ENCODE measurements around the gene NR2F1-AS1. TPM values are rescaled to one million over a fixed set of nuclear protein-coding genes. Genes with fewer than 3 reads are reported as not detected.
A peak's percentile ranks its signal among the peaks of the same experiment; 100 is the strongest.

NR2F1-AS1 gene
- total RNA-seq, 1 experiment from 2014 or later: 24.1 TPM

GRCh38 chr5:93371893-93372292 lies 209.1 kb downstream of the NR2F1-AS1 start:
- intact Hi-C loops (cut with micrococcal nuclease): no loop called here
- POLR2A ChIA-PET (ENCODE audit: unreplicated experiment): no interaction called here
- Histone ChIP-seq H3K9me2 (replicated peaks; ENCODE audit: low read length) (no peaks in the 10 kb centered on the region), H2AFZ (ENCODE audit: low read length) (no peak overlapping the region), H3K4me1 (ENCODE audit: insufficient read depth, low read length) (no peaks in the 10 kb centered on the region), H3K79me2 (ENCODE audit: low read length) (no peaks in the 10 kb centered on the region), H4K20me1 (ENCODE audit: low read length) (no peaks in the 10 kb centered on the region), H3K36me3 (ENCODE audit: low read depth, low read length) (no peaks in the 10 kb centered on the region), H3K27me3 (ENCODE audit: low read length) (no peaks in the 10 kb centered on the region), H3K9ac (ENCODE audit: low read length) (no peak overlapping the region), H3K9me3 (ENCODE audit: low read length) (no peaks in the 10 kb centered on the region), H3F3A (ENCODE audit: low read length, unreplicated experiment) (no peaks in the 10 kb centered on the region), H3K27ac (ENCODE audit: low read length) (no peak overlapping the region), H3K4me3 (ENCODE audit: low read length) (no peak overlapping the region), H3K4me2 (ENCODE audit: low read length) (no peak overlapping the region)
- CTCF ChIA-PET: no interaction called here
- BruUV-seq (replicated peaks): no TSS peak
- TF ChIP-seq CTCF (conservative IDR thresholded peaks at IDR 0.05; ENCODE audit: low read depth, low read length): no peak
- TF ChIP-seq EZH2 (IDR thresholded peaks at IDR 0.05; ENCODE audit: low read length, unreplicated experiment): no peak
- no peak for TF ChIP-seq EZH2phosphoT487 (IDR thresholded peaks at IDR 0.05; ENCODE audit: borderline replicate concordance, low read length)
- DNase-seq (no peak), ATAC-seq (no peak)

DNA sequence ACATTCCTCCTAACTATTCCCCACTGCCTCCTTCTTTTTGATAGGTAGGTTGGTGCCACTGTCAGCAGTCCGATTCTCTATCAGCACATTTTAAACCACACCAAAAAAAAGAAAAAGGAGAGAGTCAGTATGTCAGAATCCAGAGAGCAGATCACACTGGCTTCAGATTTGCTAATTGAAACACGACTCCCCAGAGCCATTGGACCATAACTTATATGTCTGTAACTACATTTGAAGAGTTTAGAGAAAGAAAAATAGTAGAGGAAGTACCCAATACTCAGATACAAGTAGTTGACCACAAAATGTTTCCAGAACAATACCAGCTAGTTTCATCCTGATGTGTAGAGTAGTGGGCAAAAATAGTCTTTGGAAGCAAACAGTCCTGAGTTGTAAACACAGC lies 216.6 kb downstream of the NR2F1-AS1 start:
- no TSS peak for BruUV-seq (replicated peaks)
- no peak overlapping the region for H3K4me3 ChIP-seq (ENCODE audit: low read length)
- ChIA-PET POLR2A (ENCODE audit: unreplicated experiment) (no interaction called here), CTCF (no interaction called here)
- no peak overlapping the region for H3K9ac ChIP-seq (ENCODE audit: low read length)
- TF ChIP-seq EZH2phosphoT487 (IDR thresholded peaks at IDR 0.05; ENCODE audit: borderline replicate concordance, low read length) (no peak), CTCF (conservative IDR thresholded peaks at IDR 0.05; ENCODE audit: low read depth, low read length) (no peak), EZH2 (IDR thresholded peaks at IDR 0.05; ENCODE audit: low read length, unreplicated experiment) (no peak)
- intact Hi-C loops (cut with micrococcal nuclease): no loop called here
- no peak overlapping the region for H3K27ac ChIP-seq (ENCODE audit: low read length)
- ATAC-seq (no peak), DNase-seq (no peak)
- no peaks in the 10 kb centered on the region for H3K9me2 ChIP-seq (replicated peaks; ENCODE audit: low read length)
- no peak overlapping the region for H3K4me2 ChIP-seq (ENCODE audit: low read length)
- no peaks in the 10 kb centered on the region for H3K79me2 ChIP-seq (ENCODE audit: low read length)
- peaks cover 20% of the 10 kb centered on the region for H3K4me1 ChIP-seq (ENCODE audit: insufficient read depth, low read length)
- H2AFZ ChIP-seq (ENCODE audit: low read length): no peak overlapping the region
- H3K36me3 ChIP-seq (ENCODE audit: low read depth, low read length): no peaks in the 10 kb centered on the region
- peaks cover 9% of the 10 kb centered on the region for H3F3A ChIP-seq (ENCODE audit: low read length, unreplicated experiment)
- H3K9me3 ChIP-seq (ENCODE audit: low read length): no peaks in the 10 kb centered on the region
- H3K27me3 ChIP-seq (ENCODE audit: low read length): no peaks in the 10 kb centered on the region
- no peaks in the 10 kb centered on the region for H4K20me1 ChIP-seq (ENCODE audit: low read length)

- no peak overlapping the region for H2AFZ ChIP-seq (ENCODE audit: low read length)
- TF ChIP-seq CTCF (conservative IDR thresholded peaks at IDR 0.05; ENCODE audit: low read depth, low read length) (no peak), EZH2phosphoT487 (IDR thresholded peaks at IDR 0.05; ENCODE audit: borderline replicate concordance, low read length) (no peak), EZH2 (IDR thresholded peaks at IDR 0.05; ENCODE audit: low read length, unreplicated experiment) (no peak)
- CTCF ChIA-PET: no interaction called here
- no peaks in the 10 kb centered on the region for H3K9me3 ChIP-seq (ENCODE audit: low read length)
- H3K4me3 ChIP-seq (ENCODE audit: low read length): peak overlapping the region; percentile 40; the same call in 1 of the 2 replicates
- intact Hi-C loops (cut with micrococcal nuclease): loop anchor here (1.0 to 2.0 kb wide), 2 partner anchors 171 to 198 kb away; no protein-coding TSS in a partner anchor
- H3K79me2 ChIP-seq (ENCODE audit: low read length): no peaks in the 10 kb centered on the region
- DNase-seq (peak; percentile 69), ATAC-seq (peak; percentile 53)
- POLR2A ChIA-PET (ENCODE audit: unreplicated experiment): interaction anchor here (0.6 to 0.7 kb wide), 4 partner anchors 65 to 225 kb away, joined by 3 to 4 read pairs (median 4); no protein-coding TSS in a partner anchor
- H3K9me2 ChIP-seq (replicated peaks; ENCODE audit: low read length): no peaks in the 10 kb centered on the region
- BruUV-seq (replicated peaks): no TSS peak
- peaks cover 58% of the 10 kb centered on the region for H3K4me1 ChIP-seq (ENCODE audit: insufficient read depth, low read length)
- H3K27ac ChIP-seq (ENCODE audit: low read length): peak overlapping the region; percentile 78
- peaks cover 28% of the 10 kb centered on the region for H3F3A ChIP-seq (ENCODE audit: low read length, unreplicated experiment)
- H4K20me1 ChIP-seq (ENCODE audit: low read length): no peaks in the 10 kb centered on the region
- no peaks in the 10 kb centered on the region for H3K27me3 ChIP-seq (ENCODE audit: low read length)
- peak overlapping the region; percentile 69 for H3K4me2 ChIP-seq (ENCODE audit: low read length)
- peak overlapping the region; percentile 34 for H3K9ac ChIP-seq (ENCODE audit: low read length)
- H3K36me3 ChIP-seq (ENCODE audit: low read depth, low read length): no peaks in the 10 kb centered on the region
Measured at GRCh38 chr5:93360436-93361088, 220.5 kb downstream of the NR2F1-AS1 start.

All from PC-3 (cell line).